Right atrium auricular region (tissue), 2 donors: Measurements from ENCODE around the gene ID2. TPM values are rescaled to one million over a fixed set of nuclear protein-coding genes. Genes with fewer than 3 reads are reported as not detected.

Experiments
- DNase-seq: peaks from one replicate; pipeline ENCODE4 v3.0.0-alpha.2; 2019; ENCODE audit warnings: low spot score
- H3K27ac ChIP-seq, 2 donors: fragments of 200-600 bp; sonication (generic); 1 replicate in 1 of 2; 2 replicates in 1 of 2; pipeline ENCODE4 v1.5.1; 2016 to 2019
- H3K27me3 ChIP-seq, 2 donors: fragments of 200-600 bp; sonication (generic); one replicate each; pipeline versions ENCODE4 v1.5.1 to v1.6.0; 2017 to 2019
- H3K36me3 ChIP-seq: fragments of 200-600 bp; sonication (generic); one replicate; pipeline ENCODE4 v1.5.1; 2016
- H3K4me1 ChIP-seq, 2 donors: fragments of 200-600 bp; sonication (generic); one replicate each; pipeline versions ENCODE4 v1.5.1 to v1.6.0; 2017 to 2019
- H3K4me3 ChIP-seq, 2 donors: fragments of 200-600 bp; sonication (generic); 1 replicate in 1 of 2; 2 replicates in 1 of 2; pipeline ENCODE4 v1.5.1; 2017 to 2019; ENCODE audit warnings: mild to moderate bottlenecking in 1 of 2, moderate library complexity in 1 of 2
- H3K9me3 ChIP-seq, 2 donors: fragments of 200-600 bp; sonication (generic); one replicate each; pipeline ENCODE4 v1.5.1; 2019
- total RNA-seq, 2 donors: library from RNA; depleted of rRNA; stranded (reverse); fragments of >200 nt; gene quantifications; one replicate each; pipeline ENCODE4 v1.1.0, GENCODE V29; 2016
- TF ChIP-seq, protein P1 (sequence below), 2 donors: fragments of 200-600 bp; sonication (generic); IDR thresholded peaks; one replicate each; pipeline ENCODE4 v1.5.1; 2019; ENCODE audit warnings: antibody characterized with exemption in 2 of 2

ID2 gene
- total RNA-seq, 2 donors from 2014 or later = 213 to 421 TPM

DNA sequence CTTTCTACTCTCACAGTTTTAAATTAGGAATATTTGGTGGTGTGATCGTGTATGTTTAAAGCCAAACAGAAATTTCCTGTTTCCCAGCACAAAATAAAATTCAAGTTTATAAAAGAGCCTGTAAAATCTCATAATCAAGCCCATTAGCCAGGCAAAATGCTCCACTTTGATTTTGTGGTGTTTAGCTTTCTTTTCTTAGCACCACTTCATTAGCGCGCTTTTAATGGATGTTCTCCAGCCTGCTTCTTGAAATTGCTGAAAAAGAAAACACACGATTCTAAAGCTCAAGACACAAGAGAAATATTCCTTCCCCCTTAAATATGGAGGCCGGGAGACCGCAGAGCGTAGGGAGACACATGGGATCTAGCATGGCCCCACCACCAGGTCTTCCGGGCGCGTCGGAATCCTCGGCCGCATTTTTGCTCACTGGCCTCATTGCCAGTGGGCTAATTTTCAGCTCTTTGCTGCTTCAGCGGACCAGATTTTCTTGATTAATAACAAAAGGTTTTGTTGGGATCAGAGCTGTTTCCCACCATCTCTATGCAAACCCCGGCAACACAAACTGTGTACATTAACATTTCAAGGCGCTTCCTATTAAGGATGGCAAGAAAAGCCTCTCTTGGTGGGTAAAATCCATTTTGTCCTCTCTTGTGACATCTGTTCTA, 40.4 kb upstream of the ID2 start:
- Histone ChIP-seq H3K9me3 (no peaks in the 10 kb centered on the region), H3K27me3 (no peaks in the 10 kb centered on the region), H3K4me1 (peaks cover 0 to 9% of the 10 kb centered on the region in 2 donors), H3K27ac (no peak overlapping the region), H3K36me3 (no peaks in the 10 kb centered on the region), H3K4me3 (no peak overlapping the region)
- TF ChIP-seq, protein P1, sequence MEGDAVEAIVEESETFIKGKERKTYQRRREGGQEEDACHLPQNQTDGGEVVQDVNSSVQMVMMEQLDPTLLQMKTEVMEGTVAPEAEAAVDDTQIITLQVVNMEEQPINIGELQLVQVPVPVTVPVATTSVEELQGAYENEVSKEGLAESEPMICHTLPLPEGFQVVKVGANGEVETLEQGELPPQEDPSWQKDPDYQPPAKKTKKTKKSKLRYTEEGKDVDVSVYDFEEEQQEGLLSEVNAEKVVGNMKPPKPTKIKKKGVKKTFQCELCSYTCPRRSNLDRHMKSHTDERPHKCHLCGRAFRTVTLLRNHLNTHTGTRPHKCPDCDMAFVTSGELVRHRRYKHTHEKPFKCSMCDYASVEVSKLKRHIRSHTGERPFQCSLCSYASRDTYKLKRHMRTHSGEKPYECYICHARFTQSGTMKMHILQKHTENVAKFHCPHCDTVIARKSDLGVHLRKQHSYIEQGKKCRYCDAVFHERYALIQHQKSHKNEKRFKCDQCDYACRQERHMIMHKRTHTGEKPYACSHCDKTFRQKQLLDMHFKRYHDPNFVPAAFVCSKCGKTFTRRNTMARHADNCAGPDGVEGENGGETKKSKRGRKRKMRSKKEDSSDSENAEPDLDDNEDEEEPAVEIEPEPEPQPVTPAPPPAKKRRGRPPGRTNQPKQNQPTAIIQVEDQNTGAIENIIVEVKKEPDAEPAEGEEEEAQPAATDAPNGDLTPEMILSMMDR (IDR thresholded peaks at IDR 0.05) = no peak
- no peak for DNase-seq

DNA sequence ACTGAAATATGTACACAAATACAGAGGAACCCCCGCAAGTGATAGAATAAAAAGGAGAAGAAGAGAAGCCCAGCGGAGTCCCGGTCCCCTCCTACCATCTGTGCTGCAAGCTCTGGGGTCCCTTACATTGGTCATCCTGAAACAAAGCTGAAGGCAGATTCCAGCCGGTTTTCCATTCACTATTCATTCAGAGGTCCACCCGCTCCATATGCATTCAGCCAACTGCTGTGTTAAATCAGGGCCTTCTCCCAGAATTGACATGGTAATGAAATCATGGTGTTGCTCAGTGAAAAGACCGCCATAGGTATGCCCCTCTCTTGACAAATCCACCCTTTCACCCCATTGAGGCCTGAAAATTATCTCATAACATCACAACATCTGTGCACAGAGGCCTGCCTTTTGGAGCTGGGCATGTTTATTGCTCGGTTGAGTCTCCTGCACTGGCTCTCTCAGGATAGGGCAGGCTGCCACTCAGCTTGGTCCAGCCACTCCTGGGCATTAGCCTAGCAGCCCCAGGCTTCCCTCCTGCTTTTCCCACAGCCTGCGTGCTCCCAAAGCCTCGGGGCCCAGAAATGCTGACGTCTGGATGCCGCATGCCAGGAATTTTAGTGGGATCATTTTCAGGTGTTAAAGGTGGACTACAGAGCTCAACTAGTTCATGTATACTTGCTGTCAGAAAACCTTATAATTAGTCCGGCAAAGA, 39.3 kb upstream of the ID2 start:
- H3K4me1 ChIP-seq = peaks cover 0 to 4% of the 10 kb centered on the region in 2 donors
- no peaks in the 10 kb centered on the region for H3K36me3 ChIP-seq
- no peaks in the 10 kb centered on the region for H3K9me3 ChIP-seq
- H3K4me3 ChIP-seq = no peak overlapping the region
- TF ChIP-seq, protein P1 (IDR thresholded peaks at IDR 0.05) = no peak
- DNase-seq = no peak
- H3K27ac ChIP-seq = no peak overlapping the region
- H3K27me3 ChIP-seq = no peaks in the 10 kb centered on the region

DNA sequence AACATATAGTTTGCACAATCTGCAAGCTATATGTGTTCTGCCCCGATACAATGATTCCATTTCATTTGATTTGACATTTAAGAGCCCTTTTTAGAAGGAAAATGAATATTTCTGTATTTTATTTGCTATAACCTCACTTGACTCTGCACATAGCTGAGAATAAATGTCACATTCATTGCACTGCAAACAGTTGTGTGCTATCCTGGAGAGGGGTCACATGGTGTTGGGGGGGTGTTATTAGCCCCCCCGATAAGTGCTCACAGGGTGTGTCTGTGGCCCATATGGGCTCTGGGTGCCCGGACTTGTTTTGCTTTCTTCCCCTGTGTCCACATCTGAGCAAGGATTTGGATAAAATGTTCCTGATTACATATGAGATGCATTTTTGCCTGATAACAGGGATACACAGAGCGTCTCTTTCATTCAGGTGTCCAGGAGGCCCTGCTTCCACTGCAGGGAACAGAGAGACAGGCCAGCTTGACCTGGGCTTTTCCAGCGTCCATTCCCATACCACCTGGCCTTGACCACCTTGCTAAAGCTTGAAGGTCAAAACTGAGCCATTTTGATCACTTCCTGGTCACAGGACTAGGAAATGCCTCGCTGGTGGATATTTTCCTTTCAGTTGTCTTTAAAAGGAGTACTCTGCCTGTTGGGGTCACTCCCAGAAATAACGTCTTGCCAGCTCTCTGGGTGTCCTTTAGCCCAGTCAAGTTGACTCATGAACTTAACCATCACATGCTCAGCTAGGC, 38.4 kb upstream of the ID2 start:
- Histone ChIP-seq H3K27ac (no peak overlapping the region), H3K4me1 (peaks cover 0 to 4% of the 10 kb centered on the region in 2 donors), H3K4me3 (no peak overlapping the region), H3K27me3 (no peaks in the 10 kb centered on the region), H3K9me3 (no peaks in the 10 kb centered on the region), H3K36me3 (no peaks in the 10 kb centered on the region)
- no peak for DNase-seq
- TF ChIP-seq, protein P1 (IDR thresholded peaks at IDR 0.05) = no peak

DNA sequence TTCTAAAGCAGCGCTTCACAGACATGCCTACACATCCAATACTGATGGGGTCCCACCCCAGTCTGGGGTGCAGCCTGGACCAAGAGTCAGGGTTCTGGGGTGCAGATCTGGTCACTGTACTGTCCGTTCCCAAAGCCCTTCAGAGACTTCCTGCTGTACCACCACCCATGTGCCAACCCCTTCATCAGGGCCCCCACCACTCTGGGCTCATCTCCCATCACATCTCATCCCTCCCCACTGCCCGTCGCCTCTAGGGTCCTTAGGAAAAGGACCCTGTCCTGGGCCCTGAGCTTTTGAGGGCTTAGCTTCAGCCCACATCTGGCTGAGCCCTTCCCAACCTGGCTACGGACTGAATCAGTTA, 37.9 kb upstream of the ID2 start:
- Histone ChIP-seq H3K27ac (no peak overlapping the region), H3K4me3 (no peak overlapping the region), H3K9me3 (no peaks in the 10 kb centered on the region), H3K36me3 (no peaks in the 10 kb centered on the region), H3K4me1 (peaks cover 0 to 4% of the 10 kb centered on the region in 2 donors), H3K27me3 (no peaks in the 10 kb centered on the region)
- TF ChIP-seq, protein P1 (IDR thresholded peaks at IDR 0.05) = no peak
- DNase-seq = no peak

DNA sequence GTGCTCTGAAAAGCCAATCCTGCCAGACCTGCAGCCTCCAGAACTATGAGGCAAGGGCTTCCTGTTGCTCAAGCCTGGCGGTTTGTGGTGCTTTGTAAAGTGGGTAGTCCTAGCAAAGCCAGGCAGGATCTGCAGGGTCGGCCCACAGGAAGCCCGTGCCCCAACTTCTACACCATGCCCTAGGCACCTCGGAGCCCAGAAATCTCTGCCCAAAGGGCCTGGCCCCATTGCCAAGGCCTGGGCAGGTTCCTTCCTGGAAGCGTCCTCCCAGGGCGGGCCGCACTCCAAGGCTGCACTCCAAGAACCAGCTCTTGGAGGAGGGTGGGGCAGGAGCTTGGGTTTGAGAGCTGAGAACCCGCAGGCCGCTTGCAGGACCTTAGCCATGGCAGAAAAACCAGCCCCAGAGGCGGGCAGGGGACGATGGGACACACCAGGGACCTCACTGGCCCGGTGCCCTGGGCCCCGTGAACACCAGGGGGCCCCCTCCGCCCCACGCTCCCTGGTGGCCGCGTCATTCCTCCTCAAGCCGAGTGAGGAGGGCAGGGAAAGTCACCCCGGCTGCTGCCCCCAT, 37.2 kb upstream of the ID2 start:
- Histone ChIP-seq H3K27me3 (no peaks in the 10 kb centered on the region), H3K4me3 (no peak overlapping the region), H3K4me1 (peaks cover 0 to 4% of the 10 kb centered on the region in 2 donors), H3K27ac (no peak overlapping the region), H3K9me3 (no peaks in the 10 kb centered on the region), H3K36me3 (no peaks in the 10 kb centered on the region)
- TF ChIP-seq, protein P1 (IDR thresholded peaks at IDR 0.05) = peak in 1 of 2 donors; percentile 45
- no peak for DNase-seq
